ENCODE results near the gene SMIM21.

DNA sequence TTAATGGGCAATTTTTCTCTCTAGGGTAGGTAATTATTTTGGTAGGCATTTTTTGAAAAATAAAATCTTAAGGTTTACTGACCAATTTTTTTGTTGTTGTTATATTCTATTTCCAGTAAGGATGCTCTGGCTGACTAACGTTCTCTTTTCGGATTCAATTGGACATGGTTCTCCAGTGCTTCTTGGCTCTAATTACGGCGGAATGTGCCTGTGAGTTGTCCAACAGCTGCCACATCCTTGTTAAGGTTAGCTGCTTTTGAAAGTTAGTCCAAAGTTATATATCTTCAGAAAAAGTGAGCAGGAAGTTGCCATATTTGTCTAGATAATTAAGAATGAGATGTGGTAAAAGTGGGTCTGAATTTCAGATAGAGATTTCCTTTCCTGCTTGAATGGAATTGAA lies 45.8 kb upstream of the SMIM21 start:
- TF ChIP-seq GATA2 (IDR thresholded peaks at IDR 0.05; ENCODE audit: low read depth, low read length) (no peak), GATA3 (IDR thresholded peaks at IDR 0.05; ENCODE audit: low read depth, low read length) (no peak)

All from SH-SY5Y (cell line).